Trophoblast cell (in vitro differentiated cells and primary cell): ENCODE results near the gene SYCN.
A peak's percentile ranks its signal among the peaks of the same experiment; 100 is the strongest.

ENCODE experiments used
- DNase-seq, 2 donors: peaks; one replicate each; pipeline ENCODE4 v3.0.0-alpha.2; 2016
- H2AFZ ChIP-seq: 2 replicates; pipeline ENCODE4 v1.6.1; 2013; ENCODE audit warnings: low read length, moderate library complexity, mild to moderate bottlenecking; ENCODE audit not compliant: insufficient read depth, poor library complexity
- H2AK5ac ChIP-seq: 2 replicates; pipeline ENCODE4 v1.6.1; 2013; ENCODE audit warnings: mild to moderate bottlenecking, low read length
- H2BK120ac ChIP-seq: 2 replicates; pipeline ENCODE4 v1.6.1; 2013; ENCODE audit warnings: low read length, mild to moderate bottlenecking, moderate library complexity; ENCODE audit not compliant: insufficient read depth, poor library complexity
- H2BK12ac ChIP-seq: 2 replicates; pipeline ENCODE4 v1.6.1; 2013; ENCODE audit warnings: mild to moderate bottlenecking, low read length, moderate library complexity
- H2BK5ac ChIP-seq: 2 replicates; pipeline ENCODE4 v1.6.1; 2013; ENCODE audit warnings: low read length, low read depth, moderate library complexity, mild to moderate bottlenecking; ENCODE audit not compliant: poor library complexity
- H3K14ac ChIP-seq: 2 replicates; pipeline ENCODE4 v1.6.1; 2013; ENCODE audit warnings: mild to moderate bottlenecking, low read length
- H3K18ac ChIP-seq: 2 replicates; pipeline ENCODE4 v1.6.1; 2013; ENCODE audit warnings: mild to moderate bottlenecking, low read length
- H3K23ac ChIP-seq: 2 replicates; pipeline ENCODE4 v1.6.1; 2013; ENCODE audit warnings: low read length
- H3K27ac ChIP-seq: 2 replicates; pipeline ENCODE4 v1.5.1; 2013; ENCODE audit warnings: low read depth, mild to moderate bottlenecking, inconsistent platforms, low read length, moderate library complexity
- H3K27me3 ChIP-seq: 2 replicates; pipeline ENCODE4 v1.6.1; 2013; ENCODE audit warnings: inconsistent platforms, mild to moderate bottlenecking, low read length, moderate library complexity; ENCODE audit not compliant: insufficient read depth
- H3K36me3 ChIP-seq, 2 experiments: 1 replicate in 1 of 2; 2 replicates in 1 of 2; pipeline ENCODE4 v1.6.1; 2013; ENCODE audit warnings: low read length in 2 of 2, mild to moderate bottlenecking in 2 of 2, moderate library complexity in 1 of 2; ENCODE audit not compliant: insufficient read depth in 2 of 2, control insufficient read depth in 1 of 2
- H3K4ac ChIP-seq: 2 replicates; pipeline ENCODE4 v1.6.1; 2013; ENCODE audit warnings: low read depth, mild to moderate bottlenecking, low read length, moderate library complexity
- H3K4me1 ChIP-seq, 2 experiments: 1 replicate in 1 of 2; 2 replicates in 1 of 2; pipeline ENCODE4 v1.6.1; 2013; ENCODE audit warnings: low read length in 2 of 2, mild to moderate bottlenecking in 2 of 2, moderate library complexity in 1 of 2; ENCODE audit not compliant: insufficient read depth in 2 of 2, control insufficient read depth in 1 of 2
- H3K4me2 ChIP-seq: 2 replicates; pipeline ENCODE4 v1.6.1; 2013; ENCODE audit warnings: inconsistent platforms, mild to moderate bottlenecking, low read length, moderate library complexity
- H3K4me3 ChIP-seq: 2 replicates; pipeline ENCODE4 v1.5.1; 2013; ENCODE audit warnings: mild to moderate bottlenecking, low read depth, low read length, inconsistent platforms
- H3K79me1 ChIP-seq: one replicate; pipeline ENCODE4 v1.6.1; 2013; ENCODE audit warnings: low read length
- H3K79me2 ChIP-seq: 2 replicates; pipeline ENCODE4 v1.6.1; 2013; ENCODE audit warnings: low read length, mild to moderate bottlenecking; ENCODE audit not compliant: control insufficient read depth, insufficient read depth, poor library complexity
- H3K9ac ChIP-seq: 2 replicates; pipeline ENCODE4 v1.6.1; 2013; ENCODE audit warnings: mild to moderate bottlenecking, low read length
- H3K9me3 ChIP-seq: 2 replicates; pipeline ENCODE4 v1.6.1; 2013; ENCODE audit warnings: low read depth, mild to moderate bottlenecking, control low read depth, inconsistent platforms, low read length; ENCODE audit not compliant: insufficient read depth
- H4K12ac ChIP-seq: 2 replicates; pipeline ENCODE4 v1.6.1; 2013; ENCODE audit warnings: low read depth, mild to moderate bottlenecking, low read length, moderate library complexity
- H4K8ac ChIP-seq: 2 replicates; pipeline ENCODE4 v1.6.1; 2013; ENCODE audit warnings: low read depth, mild to moderate bottlenecking, low read length, moderate library complexity
- H4K91ac ChIP-seq: one replicate; pipeline ENCODE4 v1.6.1; 2013; ENCODE audit warnings: low read depth, mild to moderate bottlenecking, low read length, moderate library complexity
- WGBS: extraction: QIAGEN DNeasy Blood & Tissue Kit; methylation state at CpG from one replicate; pipeline ENCODE4 v1.1.7; 2013; ENCODE audit warnings: missing lambda C conversion rate; ENCODE audit not compliant: insufficient read length, insufficient coverage; ENCODE audit errors: extremely low coverage; 5-methylcytosine and 5-hydroxymethylcytosine counted together

The SYCN gene

DNA sequence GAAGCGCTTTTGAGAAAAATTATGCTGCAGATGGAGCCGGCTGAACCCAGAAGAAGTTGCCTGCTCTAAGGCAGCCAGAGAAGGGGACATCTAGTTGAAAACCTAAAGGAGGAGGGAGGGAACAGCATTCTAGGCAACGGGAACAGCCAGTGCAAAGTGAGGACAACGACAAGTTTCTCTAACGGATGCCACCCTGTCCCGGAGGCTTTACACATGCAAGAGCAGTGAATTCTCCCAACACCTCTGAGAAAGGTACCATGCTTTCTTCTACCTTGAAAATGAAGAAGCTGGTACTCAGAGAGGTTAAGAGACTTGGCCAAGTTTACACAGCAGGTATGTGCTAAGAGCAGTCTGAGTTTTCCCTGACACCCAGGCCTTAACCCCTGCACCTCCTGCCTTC lies 34.9 kb upstream of the SYCN start:
- Histone ChIP-seq H4K91ac (no peak overlapping the region), H3K14ac (no peak overlapping the region), H3K9me3 (no peaks in the 10 kb centered on the region), H4K8ac (no peak overlapping the region), H3K4me3 (no peak overlapping the region), H3K27me3 (no peaks in the 10 kb centered on the region), H2BK5ac (no peak overlapping the region), H3K27ac (no peak overlapping the region), H3K79me2 (no peaks in the 10 kb centered on the region), H3K4me2 (no peak overlapping the region), H2AK5ac (no peak overlapping the region), H4K12ac (no peak overlapping the region), H3K18ac (no peak overlapping the region), H3K4ac (no peak overlapping the region), H2BK12ac (no peak overlapping the region), H3K79me1 (no peaks in the 10 kb centered on the region), H2AFZ (no peak overlapping the region), H3K23ac (no peak overlapping the region), H3K4me1 (peaks cover 6 to 8% of the 10 kb centered on the region in 2 experiments), H2BK120ac (no peak overlapping the region), H3K36me3 (no peaks in the 10 kb centered on the region), H3K9ac (no peak overlapping the region)
- DNase-seq: no peak
- no CpG with 5 or more reads among the region's 6 CpGs for WGBS

DNA sequence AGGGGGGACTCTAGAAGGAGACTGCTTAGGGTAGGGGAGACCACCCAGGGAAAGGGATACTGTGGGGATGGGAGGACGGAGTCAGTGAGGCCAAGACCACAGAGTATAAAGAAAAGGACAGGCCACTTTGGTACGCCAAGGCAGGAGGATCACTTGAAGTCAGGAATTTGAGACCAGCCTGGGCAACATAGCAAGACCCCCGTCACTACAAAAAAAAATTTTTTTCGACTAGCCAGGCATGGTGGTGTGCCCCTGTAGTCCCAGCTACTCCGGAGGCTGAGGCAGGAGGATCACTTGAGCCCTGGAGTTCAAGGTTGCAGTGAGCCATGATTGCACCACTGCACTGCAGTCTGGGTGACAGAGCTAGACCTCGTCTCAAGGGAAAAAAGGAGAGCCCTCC lies 34.1 kb upstream of the SYCN start:
- Histone ChIP-seq H3K79me1 (no peaks in the 10 kb centered on the region), H3K9me3 (no peaks in the 10 kb centered on the region), H3K9ac (no peak overlapping the region), H3K4ac (no peak overlapping the region), H3K18ac (no peak overlapping the region), H2BK5ac (no peak overlapping the region), H4K8ac (no peak overlapping the region), H3K14ac (no peak overlapping the region), H4K91ac (no peak overlapping the region), H3K4me2 (no peak overlapping the region), H3K23ac (no peak overlapping the region), H3K4me1 (peaks cover 6 to 8% of the 10 kb centered on the region in 2 experiments), H3K27me3 (no peaks in the 10 kb centered on the region), H3K4me3 (no peak overlapping the region), H2AFZ (no peak overlapping the region), H3K27ac (no peak overlapping the region), H2BK120ac (no peak overlapping the region), H4K12ac (no peak overlapping the region), H2BK12ac (no peak overlapping the region), H3K79me2 (no peaks in the 10 kb centered on the region), H2AK5ac (no peak overlapping the region), H3K36me3 (no peaks in the 10 kb centered on the region)
- DNase-seq: no peak
- no CpG with 5 or more reads among the region's 6 CpGs for WGBS

DNA sequence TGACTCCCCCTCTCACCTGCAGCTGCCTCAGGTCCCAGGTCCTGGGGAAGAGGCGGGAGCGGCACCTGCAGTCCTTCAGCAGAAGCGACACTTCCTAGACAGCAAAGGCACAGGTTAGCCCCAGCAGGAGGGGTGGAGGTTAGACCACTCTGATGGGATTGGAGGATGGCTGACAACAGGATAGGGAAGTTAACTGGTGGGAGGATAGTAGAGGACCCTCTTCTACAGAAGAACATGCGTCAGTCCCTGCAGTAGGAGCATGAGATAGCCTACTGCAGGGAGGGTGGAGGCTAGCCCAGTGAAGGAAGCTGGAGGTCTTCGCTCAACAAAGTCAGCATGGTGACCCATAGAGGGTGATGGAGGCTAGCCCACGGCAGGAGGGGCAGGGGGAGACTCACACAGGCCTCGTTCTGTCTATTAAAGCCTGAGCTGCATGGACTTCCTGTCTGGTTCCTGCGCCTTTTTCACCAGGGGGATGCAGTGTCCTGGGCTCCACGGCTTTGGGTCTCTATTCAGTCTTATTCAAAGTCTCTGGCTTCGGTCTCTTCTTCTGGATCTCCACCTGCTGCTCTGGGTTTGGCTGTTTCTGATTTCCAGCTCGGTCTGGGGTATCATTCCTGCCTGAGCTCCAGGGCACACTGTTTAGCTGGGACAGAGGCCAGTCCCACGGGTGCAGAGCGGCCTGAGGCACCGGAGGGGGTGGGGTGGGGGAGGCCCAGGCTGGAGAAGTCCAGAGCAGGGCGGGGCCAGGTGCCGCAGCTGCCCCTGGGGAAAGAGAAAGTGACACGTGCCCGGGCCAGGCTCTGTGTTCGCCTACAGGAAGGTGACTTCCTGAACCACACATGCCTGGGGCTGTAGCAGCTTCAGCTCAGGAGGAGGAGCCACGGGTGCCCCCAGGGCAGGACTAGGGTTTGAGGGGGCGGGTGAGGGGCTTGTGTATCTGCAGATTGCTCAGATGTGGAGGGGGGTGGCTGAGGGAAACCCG lies 33.4 kb upstream of the SYCN start:
- Histone ChIP-seq H3K79me1 (no peaks in the 10 kb centered on the region), H2AK5ac (no peak overlapping the region), H3K27ac (no peak overlapping the region), H3K4me2 (no peak overlapping the region), H3K9me3 (no peaks in the 10 kb centered on the region), H3K4me3 (no peak overlapping the region), H3K36me3 (no peaks in the 10 kb centered on the region), H3K27me3 (no peaks in the 10 kb centered on the region), H2BK120ac (no peak overlapping the region), H3K18ac (no peak overlapping the region), H3K23ac (no peak overlapping the region), H2AFZ (no peak overlapping the region), H4K91ac (no peak overlapping the region), H4K12ac (no peak overlapping the region), H3K9ac (no peak overlapping the region), H3K14ac (no peak overlapping the region), H2BK12ac (no peak overlapping the region), H3K79me2 (no peaks in the 10 kb centered on the region), H3K4ac (no peak overlapping the region), H2BK5ac (no peak overlapping the region), H3K4me1 (peaks cover 6 to 8% of the 10 kb centered on the region in 2 experiments), H4K8ac (no peak overlapping the region)
- peak; percentile 60 to 63 for DNase-seq
- no CpG with 5 or more reads among the region's 22 CpGs for WGBS

DNA sequence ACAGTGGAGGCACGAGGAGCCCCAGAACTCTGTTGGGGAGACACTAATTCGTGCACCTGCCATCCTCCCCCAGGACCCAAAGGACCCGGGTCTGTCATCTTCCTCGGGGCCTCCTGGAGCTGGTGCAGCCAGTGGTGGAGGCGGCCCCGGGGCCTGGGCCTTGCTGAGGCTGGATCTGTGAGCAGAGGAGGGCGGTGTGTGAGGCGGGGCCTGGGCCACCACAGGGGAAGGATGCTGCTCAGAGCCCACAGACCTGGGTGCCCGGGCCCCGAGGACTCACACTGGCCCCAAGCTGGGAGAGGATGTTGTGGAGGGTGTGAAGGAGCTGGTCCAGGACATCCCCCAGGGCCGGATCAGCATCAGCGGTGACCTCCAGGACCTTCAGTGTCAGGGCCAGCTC lies 32.5 kb upstream of the SYCN start:
- Histone ChIP-seq H3K4me3 (no peak overlapping the region), H3K4me1 (peaks cover 6 to 8% of the 10 kb centered on the region in 2 experiments), H3K14ac (no peak overlapping the region), H2BK5ac (no peak overlapping the region), H3K18ac (no peak overlapping the region), H3K79me2 (no peaks in the 10 kb centered on the region), H2BK120ac (no peak overlapping the region), H3K23ac (no peak overlapping the region), H3K79me1 (no peaks in the 10 kb centered on the region), H3K4me2 (no peak overlapping the region), H4K91ac (no peak overlapping the region), H2AK5ac (no peak overlapping the region), H2BK12ac (no peak overlapping the region), H3K9me3 (peaks cover 2% of the 10 kb centered on the region), H4K12ac (no peak overlapping the region), H4K8ac (no peak overlapping the region), H3K9ac (no peak overlapping the region), H3K27ac (no peak overlapping the region), H2AFZ (no peak overlapping the region), H3K27me3 (no peaks in the 10 kb centered on the region), H3K4ac (no peak overlapping the region), H3K36me3 (no peaks in the 10 kb centered on the region)
- DNase-seq: no peak
- WGBS: no CpG with 5 or more reads among the region's 12 CpGs
